ENCODE measurements around the gene MALAT1. TPM values are rescaled to one million over a fixed set of nuclear protein-coding genes. Genes with fewer than 3 reads are reported as not detected.

MALAT1 gene
- total RNA-seq, 2 experiments from 2014 or later, result 8,046 to 8,888 TPM

DNA sequence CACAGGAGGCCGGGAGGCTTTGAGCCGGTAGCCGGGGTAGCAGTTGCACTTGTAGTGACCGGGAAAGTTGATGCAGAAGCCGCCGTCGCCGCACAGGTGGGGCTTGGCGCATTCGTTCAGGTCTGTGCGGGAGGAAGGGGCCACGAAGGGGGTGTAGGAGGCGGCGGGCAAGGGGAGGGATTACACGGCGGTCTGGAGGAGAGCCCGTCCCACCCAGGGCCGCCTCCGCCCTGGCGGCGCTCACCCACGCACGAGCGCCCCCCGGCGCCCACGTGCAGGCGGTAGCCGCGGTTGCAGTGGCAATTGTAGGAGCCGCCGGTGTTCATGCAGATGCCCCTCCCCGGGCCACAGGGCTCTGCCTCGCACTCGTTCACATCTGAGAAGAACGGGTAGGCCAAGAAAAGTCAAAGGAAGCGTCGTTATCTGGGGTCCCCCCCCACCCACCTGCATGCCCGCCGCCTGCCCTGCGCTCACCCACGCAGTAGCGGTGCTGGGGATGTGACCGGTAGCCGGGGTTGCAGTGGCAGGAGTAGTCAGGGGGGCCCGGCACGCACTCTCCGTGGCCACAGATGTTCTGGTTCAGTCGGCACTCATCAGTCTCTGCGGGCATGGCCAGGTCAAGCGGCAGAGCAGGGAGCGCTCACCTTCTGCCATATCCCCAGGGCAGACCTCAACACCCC lies 48.7 kb downstream of the MALAT1 start:
- DNase-seq, result no peak
- H3K36me3 Mint-ChIP-seq, result peaks cover 19% of the 10 kb centered on the region
- no peaks in the 10 kb centered on the region for H3K27me3 Mint-ChIP-seq
- ChIA-PET CTCF (interaction anchor here (1.6 to 10.8 kb wide), 3 partner anchors 7 to 41 kb away, joined by 5 to 176 read pairs (median 8); partner anchors contain the start of genes EHBP1L1, FAM89B and ZNRD2), POLR2A (interaction anchor here (0.9 kb wide), 3 partner anchors 10 to 28 kb away, joined by 3 read pairs; partner anchors contain the start of genes EHBP1L1 and ZNRD2)
- H3K4me3 Mint-ChIP-seq, result peak overlapping the region; percentile 2
- peaks cover 53% of the 10 kb centered on the region for H3K4me1 Mint-ChIP-seq (ENCODE audit: low read depth)
- H3K9me3 Mint-ChIP-seq, result no peaks in the 10 kb centered on the region
- intact Hi-C loops (cut with micrococcal nuclease), result no loop called here
- no peak overlapping the region for H3K27ac Mint-ChIP-seq

DNA sequence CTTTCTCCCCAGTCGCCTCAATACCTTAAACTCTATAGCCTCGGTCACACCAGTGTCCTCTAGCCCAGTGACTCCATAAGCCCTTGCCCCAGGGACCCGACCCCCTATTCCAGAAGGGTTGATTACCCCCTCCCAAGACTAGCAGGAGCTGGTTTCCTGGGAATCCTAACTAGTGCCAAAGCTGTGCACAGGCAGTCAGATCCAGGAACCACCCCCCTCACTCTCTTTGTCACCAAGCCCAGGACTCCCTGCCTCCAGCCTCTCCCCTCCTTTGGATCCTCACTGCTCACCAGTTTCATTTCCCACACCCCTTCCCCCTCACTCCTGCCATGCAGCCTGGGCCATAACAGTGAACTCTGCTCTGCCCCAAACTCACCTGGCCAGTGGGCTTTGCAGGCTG lies 49.5 kb downstream of the MALAT1 start:
- Mint-ChIP-seq H3K9me3 (no peaks in the 10 kb centered on the region), H3K4me3 (no peak overlapping the region), H3K27me3 (no peaks in the 10 kb centered on the region), H3K4me1 (ENCODE audit: low read depth) (peaks cover 60% of the 10 kb centered on the region), H3K27ac (peak overlapping the region; percentile 38), H3K36me3 (peaks cover 19% of the 10 kb centered on the region)
- CTCF ChIA-PET, result interaction anchor here (1.6 to 10.8 kb wide), 2 partner anchors 8 to 26 kb away, joined by 5 to 176 read pairs; partner anchors contain the start of genes EHBP1L1, FAM89B and ZNRD2
- DNase-seq, result no peak
- intact Hi-C loops (cut with micrococcal nuclease), result no loop called here
- POLR2A ChIA-PET, result interaction anchor here (1.3 kb wide), 1 partner anchor 18 kb away, joined by 4 read pairs; no protein-coding TSS in a partner anchor

DNA sequence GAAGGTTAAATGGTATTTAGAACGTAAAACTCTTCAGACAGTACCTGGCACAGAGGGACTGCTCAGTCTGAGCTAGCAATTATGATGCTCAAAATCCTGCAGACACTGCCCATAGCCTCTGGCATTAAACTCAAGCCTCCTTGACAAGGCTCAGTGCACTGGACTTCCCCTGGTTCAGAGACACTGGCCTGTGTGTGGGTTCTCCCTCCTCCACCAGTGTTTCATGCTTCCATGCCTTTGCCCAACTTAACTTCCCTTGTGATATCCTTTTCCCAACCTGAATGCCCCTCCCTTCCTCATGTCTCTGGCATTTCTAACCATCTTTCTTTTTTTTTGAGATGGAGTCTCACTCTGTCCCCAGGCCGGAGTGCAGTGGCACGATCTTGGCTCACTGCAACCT lies 50.3 kb downstream of the MALAT1 start:
- intact Hi-C loops (cut with micrococcal nuclease), result no loop called here
- Mint-ChIP-seq H3K36me3 (peaks cover 15% of the 10 kb centered on the region), H3K4me1 (ENCODE audit: low read depth) (peaks cover 61% of the 10 kb centered on the region), H3K4me3 (no peak overlapping the region), H3K9me3 (no peaks in the 10 kb centered on the region), H3K27ac (no peak overlapping the region), H3K27me3 (no peaks in the 10 kb centered on the region)
- CTCF ChIA-PET, result interaction anchor here (1.6 to 10.8 kb wide), 2 partner anchors 9 to 25 kb away, joined by 5 to 176 read pairs; partner anchors contain the start of genes EHBP1L1, FAM89B and ZNRD2
- no peak for DNase-seq
- POLR2A ChIA-PET, result interaction anchor here (1.3 kb wide), 1 partner anchor 17 kb away, joined by 4 read pairs; no protein-coding TSS in a partner anchor

DNA sequence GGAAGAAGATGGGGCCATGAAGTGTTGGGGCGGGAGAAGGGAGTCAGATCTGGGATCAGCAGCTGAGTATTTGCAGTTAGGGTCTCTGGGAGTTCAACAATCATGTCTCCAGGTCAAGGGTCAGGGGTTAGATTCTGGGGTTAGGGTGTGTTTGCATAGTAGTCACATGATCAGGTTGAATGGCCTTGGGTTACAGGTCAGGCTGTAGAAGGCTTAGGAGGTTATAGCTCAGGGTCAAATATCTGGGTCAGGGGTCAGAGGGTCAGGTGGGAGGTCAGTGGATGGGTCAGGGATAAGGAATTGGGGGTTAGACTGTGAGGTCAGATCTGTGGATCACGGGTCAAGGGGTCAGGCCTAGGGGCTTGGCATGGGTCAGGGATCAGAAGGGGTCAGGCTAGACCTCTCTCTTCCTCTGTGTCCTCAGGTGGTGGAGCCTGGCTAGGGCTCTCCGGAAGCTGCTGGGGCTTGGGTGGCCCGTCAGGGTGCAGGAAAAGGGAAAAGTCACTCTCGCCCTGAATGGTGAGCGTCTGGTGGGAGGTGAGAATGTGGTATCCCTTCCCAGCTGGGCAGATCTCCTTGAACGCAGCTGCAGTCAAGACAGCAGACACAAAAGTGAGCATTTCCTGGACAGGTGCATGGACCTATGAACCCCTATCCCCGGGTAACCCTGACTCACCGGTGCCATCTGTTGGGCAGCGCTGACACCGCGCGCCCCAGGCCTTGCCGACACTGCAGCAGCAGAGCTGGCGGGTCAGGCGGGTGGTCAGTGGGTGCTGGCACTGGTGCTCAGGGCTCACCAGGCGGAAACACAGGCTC lies 52.9 kb downstream of the MALAT1 start:
- peaks cover 69% of the 10 kb centered on the region for H3K4me1 Mint-ChIP-seq (ENCODE audit: low read depth)
- peak overlapping the region; percentile 23 for H3K27ac Mint-ChIP-seq
- POLR2A ChIA-PET, result interaction anchor here (0.8 to 2.2 kb wide), 5 partner anchors 12 to 129 kb away, joined by 3 to 7 read pairs (median 4); partner anchors contain the start of genes NEAT1 and SCYL1
- no peaks in the 10 kb centered on the region for H3K9me3 Mint-ChIP-seq
- intact Hi-C loops (cut with micrococcal nuclease), result no loop called here
- peaks cover 14% of the 10 kb centered on the region for H3K36me3 Mint-ChIP-seq
- peak overlapping the region; percentile 1 for H3K4me3 Mint-ChIP-seq
- no peaks in the 10 kb centered on the region for H3K27me3 Mint-ChIP-seq
- peak; percentile 77 for DNase-seq
- CTCF ChIA-PET, result interaction anchor here (0.6 to 2.6 kb wide), 5 partner anchors 10 to 222 kb away, joined by 3 to 31 read pairs (median 11); partner anchors contain the start of genes FAM89B and ZNRD2

DNA sequence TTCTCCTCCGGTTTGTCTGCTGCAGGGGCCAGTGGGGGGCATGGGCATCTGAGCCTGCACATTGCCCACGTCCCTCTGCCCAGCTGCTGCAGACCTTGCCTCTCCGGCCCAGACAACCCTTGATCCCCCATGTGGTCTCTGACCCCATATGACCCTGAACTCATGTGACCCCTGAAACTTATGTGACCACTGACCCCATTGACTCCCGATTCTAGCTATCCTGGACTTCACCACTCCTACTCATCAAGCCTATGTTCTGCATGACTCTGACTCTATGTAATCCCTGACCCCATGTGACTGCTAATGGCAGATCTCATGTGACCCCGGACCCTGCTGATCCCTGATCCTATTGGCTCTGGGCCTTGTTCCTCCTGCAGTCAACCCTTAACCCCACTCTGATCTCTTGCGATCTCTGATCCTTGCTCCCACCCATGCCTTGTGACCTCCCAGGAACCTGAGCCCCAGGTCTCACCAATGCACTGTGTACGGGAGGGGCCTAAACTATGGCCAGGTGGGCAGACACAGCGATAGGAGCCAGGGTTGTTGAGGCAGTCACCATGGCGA lies 53.6 kb downstream of the MALAT1 start:
- no peak overlapping the region for H3K27ac Mint-ChIP-seq
- intact Hi-C loops (cut with micrococcal nuclease), result no loop called here
- H3K9me3 Mint-ChIP-seq, result no peaks in the 10 kb centered on the region
- H3K4me1 Mint-ChIP-seq (ENCODE audit: low read depth), result peaks cover 70% of the 10 kb centered on the region
- peak overlapping the region; percentile 1 for H3K4me3 Mint-ChIP-seq
- peaks cover 14% of the 10 kb centered on the region for H3K36me3 Mint-ChIP-seq
- DNase-seq, result no peak
- ChIA-PET POLR2A (interaction anchor here (0.8 to 2.2 kb wide), 5 partner anchors 12 to 130 kb away, joined by 3 to 7 read pairs (median 4); partner anchors contain the start of genes NEAT1 and SCYL1), CTCF (interaction anchor here (0.6 to 2.6 kb wide), 5 partner anchors 9 to 222 kb away, joined by 3 to 31 read pairs (median 11); partner anchors contain the start of genes FAM89B and ZNRD2)
- H3K27me3 Mint-ChIP-seq, result no peaks in the 10 kb centered on the region

DNA sequence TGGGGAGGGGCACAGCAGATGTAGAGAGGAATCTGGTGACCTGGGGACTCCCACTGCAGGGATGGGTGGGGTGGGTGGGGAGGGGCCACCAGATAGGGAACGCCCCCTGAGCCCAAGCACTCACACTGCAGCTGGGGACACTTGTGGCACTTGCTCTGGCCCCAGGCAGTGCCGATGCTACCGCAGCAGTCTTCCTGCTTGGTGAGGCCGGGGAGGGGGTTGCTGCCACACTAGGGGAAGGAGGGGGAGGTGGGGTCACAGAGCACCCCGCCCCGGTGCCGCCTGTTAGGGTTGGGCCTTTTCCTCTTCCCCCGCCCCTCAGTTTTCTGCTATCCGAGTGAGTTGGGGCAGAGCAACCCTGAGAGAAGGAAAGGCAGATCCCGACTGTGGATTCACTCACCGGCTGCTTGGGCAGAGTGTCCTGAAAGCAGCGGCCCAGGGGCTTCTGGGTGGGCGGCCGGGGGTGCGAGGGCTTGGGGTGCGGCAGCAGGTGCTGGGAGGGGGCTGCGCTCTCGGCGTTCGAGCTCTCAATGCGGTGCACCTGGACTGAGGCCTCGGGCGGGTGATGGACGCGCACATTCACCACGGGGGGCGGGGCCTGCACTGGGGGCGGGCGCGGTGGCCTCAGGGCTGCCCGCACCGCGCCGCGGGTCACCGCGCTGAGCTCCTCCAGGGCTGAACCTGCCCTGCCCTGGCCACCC lies 54.6 kb downstream of the MALAT1 start:
- CTCF ChIA-PET, result interaction anchor here (0.9 to 2.6 kb wide), 3 partner anchors 13 to 18 kb away, joined by 3 to 19 read pairs (median 3); partner anchors contain the start of genes FAM89B and ZNRD2
- peaks cover 12% of the 10 kb centered on the region for H3K36me3 Mint-ChIP-seq
- POLR2A ChIA-PET, result interaction anchor here (0.7 to 2.2 kb wide), 2 partner anchors 12 to 13 kb away, joined by 3 to 7 read pairs; no protein-coding TSS in a partner anchor
- H3K4me3 Mint-ChIP-seq, result peak overlapping the region; percentile 41
- peaks cover 61% of the 10 kb centered on the region for H3K4me1 Mint-ChIP-seq (ENCODE audit: low read depth)
- H3K9me3 Mint-ChIP-seq, result no peaks in the 10 kb centered on the region
- intact Hi-C loops (cut with micrococcal nuclease), result no loop called here
- peak; percentile 84 for DNase-seq
- H3K27me3 Mint-ChIP-seq, result no peaks in the 10 kb centered on the region
- no peak overlapping the region for H3K27ac Mint-ChIP-seq

DNA sequence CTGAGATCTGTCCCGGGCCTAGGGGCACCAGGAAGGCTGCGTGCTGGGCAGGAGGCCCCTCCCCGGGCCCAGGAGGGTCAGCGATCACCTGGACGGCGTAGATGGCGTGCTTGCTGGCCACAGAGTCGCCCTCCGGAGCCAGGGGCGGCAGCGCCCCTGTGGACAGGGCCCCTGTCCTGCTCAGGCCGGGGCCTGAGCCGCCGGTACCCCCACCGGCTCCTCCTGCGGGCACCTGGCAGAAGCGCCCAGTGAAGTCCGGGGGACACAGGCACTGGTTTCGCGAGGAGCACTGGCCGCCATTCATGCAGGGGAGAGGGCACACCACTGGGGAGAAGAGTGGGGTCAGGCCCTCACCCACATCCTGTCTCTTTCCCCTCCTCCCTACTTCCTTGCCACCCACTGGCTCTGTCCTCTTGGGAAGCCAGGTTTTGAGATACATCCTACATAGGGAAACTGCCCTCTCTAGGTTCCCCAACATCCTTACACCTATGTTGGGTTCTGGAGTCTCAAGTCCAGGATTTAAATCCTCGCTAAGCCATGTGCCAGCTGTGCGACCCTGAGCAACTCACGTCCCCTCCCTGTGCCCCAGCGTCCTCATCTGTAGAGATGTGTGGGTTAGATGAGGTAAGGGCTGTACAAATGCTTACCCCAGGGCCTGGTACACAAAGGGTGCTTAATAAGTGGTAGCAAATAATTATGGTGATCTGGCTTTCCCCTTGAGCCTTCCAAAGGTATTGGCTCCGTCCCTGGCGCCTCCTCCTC lies 55.4 kb downstream of the MALAT1 start:
- Mint-ChIP-seq H3K4me1 (ENCODE audit: low read depth) (peaks cover 57% of the 10 kb centered on the region), H3K27ac (peak overlapping the region; percentile 84), H3K27me3 (no peaks in the 10 kb centered on the region), H3K4me3 (peak overlapping the region; percentile 46), H3K36me3 (peaks cover 12% of the 10 kb centered on the region), H3K9me3 (no peaks in the 10 kb centered on the region)
- ChIA-PET POLR2A (no interaction called here), CTCF (interaction anchor here (0.6 to 1.7 kb wide), 6 partner anchors 13 to 226 kb away, joined by 3 to 9 read pairs (median 4); partner anchors contain the start of gene ZNRD2)
- intact Hi-C loops (cut with micrococcal nuclease), result no loop called here
- no peak for DNase-seq

DNA sequence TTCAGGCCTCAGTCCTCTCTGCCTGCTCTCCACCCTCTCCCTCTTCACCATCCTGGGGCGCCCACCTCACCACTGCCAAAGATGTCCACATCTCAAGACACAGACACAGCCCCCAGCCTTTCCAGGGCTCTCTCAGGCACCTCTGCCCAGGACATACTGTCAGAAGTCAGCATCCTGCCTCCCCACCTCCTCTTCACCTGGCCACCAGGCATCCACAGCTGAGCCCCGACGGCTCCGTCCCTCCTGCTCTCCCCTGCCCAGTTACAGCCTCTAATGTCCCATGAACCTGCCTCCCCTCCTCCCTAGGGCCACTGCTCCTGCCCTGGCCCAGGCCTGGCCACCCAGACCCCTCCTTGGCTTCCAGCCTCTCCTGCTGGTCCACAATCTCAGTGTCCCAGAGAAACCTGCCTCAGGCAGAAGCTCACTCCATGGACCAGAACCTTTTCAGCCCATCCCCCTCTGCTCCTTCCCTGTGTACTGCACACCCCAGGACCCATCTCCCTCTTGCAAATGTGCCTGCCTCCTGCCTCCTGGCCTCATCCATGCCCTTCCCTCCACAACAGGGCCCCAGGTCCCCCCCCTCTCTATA lies 56.1 kb downstream of the MALAT1 start:
- no peaks in the 10 kb centered on the region for H3K9me3 Mint-ChIP-seq
- peak overlapping the region; percentile 84 for H3K27ac Mint-ChIP-seq
- peaks cover 62% of the 10 kb centered on the region for H3K4me1 Mint-ChIP-seq (ENCODE audit: low read depth)
- CTCF ChIA-PET, result interaction anchor here (0.6 to 1.7 kb wide), 6 partner anchors 8 to 225 kb away, joined by 3 to 9 read pairs (median 4); partner anchors contain the start of gene ZNRD2
- peaks cover 9% of the 10 kb centered on the region for H3K36me3 Mint-ChIP-seq
- intact Hi-C loops (cut with micrococcal nuclease), result no loop called here
- POLR2A ChIA-PET, result interaction anchor here (1.0 kb wide), 1 partner anchor 11 kb away, joined by 3 read pairs; no protein-coding TSS in a partner anchor
- no peak for DNase-seq
- H3K27me3 Mint-ChIP-seq, result no peaks in the 10 kb centered on the region
- H3K4me3 Mint-ChIP-seq, result peak overlapping the region; percentile 26

DNA sequence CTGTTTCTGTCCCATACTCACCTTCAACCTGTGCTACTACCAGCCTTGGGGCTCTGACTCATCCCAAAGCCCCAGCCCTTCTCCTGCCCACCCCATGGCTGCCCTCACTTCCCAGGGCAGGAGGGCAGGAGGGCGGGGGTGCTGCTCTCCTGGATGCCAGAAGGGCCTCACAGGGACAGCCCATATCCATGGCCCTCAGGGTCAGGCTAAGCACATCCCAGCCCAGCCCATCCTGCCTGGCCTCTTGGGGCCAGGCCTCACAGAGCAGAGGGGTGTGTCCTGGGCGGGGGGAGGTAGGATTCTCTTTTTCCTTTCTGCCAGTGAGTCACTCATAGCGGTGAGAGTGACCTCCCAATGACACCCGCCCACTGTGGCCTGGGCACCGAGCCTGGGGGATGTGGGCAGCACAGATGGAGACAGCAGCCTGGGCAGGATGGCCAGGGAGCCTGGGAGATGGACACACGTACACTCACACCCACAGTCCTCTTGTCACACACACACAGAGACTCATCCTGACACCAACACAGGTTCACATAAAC lies 56.9 kb downstream of the MALAT1 start:
- peak; percentile 68 for DNase-seq
- Mint-ChIP-seq H3K4me3 (peak overlapping the region; percentile 84), H3K27me3 (no peaks in the 10 kb centered on the region), H3K9me3 (no peaks in the 10 kb centered on the region), H3K27ac (peak overlapping the region; percentile 84), H3K4me1 (ENCODE audit: low read depth) (peaks cover 70% of the 10 kb centered on the region), H3K36me3 (peaks cover 9% of the 10 kb centered on the region)
- POLR2A ChIA-PET, result interaction anchor here (1.0 kb wide), 1 partner anchor 10 kb away, joined by 3 read pairs; no protein-coding TSS in a partner anchor
- intact Hi-C loops (cut with micrococcal nuclease), result loop anchor here (2.0 kb wide), 1 partner anchor 15 kb away; no protein-coding TSS in a partner anchor
- CTCF ChIA-PET, result interaction anchor here (0.9 to 2.1 kb wide), 7 partner anchors 9 to 33 kb away, joined by 3 to 16 read pairs (median 4); partner anchors contain the start of genes FAM89B and ZNRD2
